IgD-negative memory B cell (primary cell): ENCODE data around the gene PVALB. TPM values are rescaled to one million over a fixed set of nuclear protein-coding genes. Genes with fewer than 3 reads are reported as not detected.

ENCODE experiments used
- H3K27ac Mint-ChIP-seq, 3 donors: one replicate each; pipeline ENCODE4 v1.8.0; 2020 to 2022; ENCODE audit warnings: mild to moderate bottlenecking in 3 of 3, mixed read lengths in 3 of 3, moderate library complexity in 1 of 3
- H3K27me3 Mint-ChIP-seq: one replicate; pipeline ENCODE4 v1.8.0; 2021; ENCODE audit warnings: mixed read lengths
- H3K36me3 Mint-ChIP-seq: one replicate; pipeline ENCODE4 v1.8.0; 2020; ENCODE audit warnings: mild to moderate bottlenecking, mixed read lengths
- H3K4me1 Mint-ChIP-seq, 3 donors: one replicate each; pipeline ENCODE4 v1.8.0; 2020 to 2022; ENCODE audit warnings: mixed read lengths in 3 of 3, mild to moderate bottlenecking in 1 of 3
- H3K4me3 Mint-ChIP-seq, 4 donors: one replicate each; pipeline ENCODE4 v1.8.0; 2020 to 2022; ENCODE audit warnings: mild to moderate bottlenecking in 4 of 4, mixed read lengths in 4 of 4, moderate library complexity in 3 of 4
- H3K9me3 Mint-ChIP-seq, 3 donors: one replicate each; pipeline ENCODE4 v1.8.0; 2020 to 2021; ENCODE audit warnings: mixed read lengths in 3 of 3, mild to moderate bottlenecking in 1 of 3
- polyA plus RNA-seq: library from polyadenylated mRNA; unstranded; fragments of 300-500 nt; fragmentation: Illumina TruSeq; gene quantifications from one replicate; pipeline ENCODE4 v1.2.3, GENCODE V29; 2021

The PVALB gene
- polyA plus RNA-seq, 1 donor from 2014 or later, result not detected

DNA sequence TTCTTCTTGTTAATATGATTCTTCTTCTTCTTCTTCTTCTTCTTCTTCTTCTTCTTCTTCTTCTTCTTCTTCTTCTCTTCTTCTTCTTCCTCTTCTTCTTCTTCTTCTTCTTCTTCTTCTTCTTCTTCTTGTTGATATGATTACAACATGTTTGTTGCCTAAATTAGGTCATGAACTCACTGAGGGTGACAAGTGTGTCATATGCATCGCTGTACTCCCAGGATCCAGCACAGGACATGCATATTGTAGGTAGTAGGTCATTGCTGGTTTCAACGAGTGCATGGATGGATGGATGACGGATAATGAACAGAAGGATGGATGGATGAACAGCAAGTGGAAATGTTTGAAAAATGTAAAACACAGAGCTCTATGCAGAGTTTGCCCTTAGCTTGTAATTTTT lies 14.9 kb upstream of the PVALB start:
- H3K27me3 Mint-ChIP-seq, result peaks cover 18% of the 10 kb centered on the region
- H3K4me3 Mint-ChIP-seq, result no peak overlapping the region
- peaks cover 6 to 11% (median 8%) of the 10 kb centered on the region in 3 donors for H3K4me1 Mint-ChIP-seq
- no peak overlapping the region for H3K27ac Mint-ChIP-seq
- H3K36me3 Mint-ChIP-seq, result peaks cover 10% of the 10 kb centered on the region
- peaks cover 5 to 13% (median 9%) of the 10 kb centered on the region in 3 donors for H3K9me3 Mint-ChIP-seq

DNA sequence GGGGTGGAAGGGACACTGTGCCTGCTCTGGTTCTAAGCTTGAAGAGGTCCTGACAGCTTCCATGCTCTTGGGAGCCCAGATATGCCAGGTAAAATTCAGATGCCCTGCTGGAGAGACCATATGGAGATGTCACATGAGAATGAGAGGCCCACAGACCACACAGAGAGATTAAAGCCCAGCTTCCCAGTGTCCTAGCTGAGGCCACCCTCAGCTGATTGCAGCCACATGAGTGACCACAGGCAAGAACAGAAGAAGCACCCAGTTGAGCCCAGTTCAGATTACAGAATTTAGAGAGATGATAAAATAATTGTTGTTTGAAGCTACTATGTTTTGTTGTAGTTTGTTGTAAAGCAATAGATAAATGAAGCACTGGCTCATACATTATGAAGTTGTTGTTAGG lies 14.4 kb upstream of the PVALB start:
- Mint-ChIP-seq H3K27me3 (peaks cover 20% of the 10 kb centered on the region), H3K36me3 (peaks cover 10% of the 10 kb centered on the region), H3K27ac (no peak overlapping the region), H3K4me1 (peaks cover 6 to 11% (median 8%) of the 10 kb centered on the region in 3 donors), H3K9me3 (peaks cover 5 to 13% (median 9%) of the 10 kb centered on the region in 3 donors), H3K4me3 (no peak overlapping the region)

- Mint-ChIP-seq H3K4me1 (peaks cover 6 to 11% (median 8%) of the 10 kb centered on the region in 3 donors), H3K27ac (no peak overlapping the region), H3K36me3 (peaks cover 10% of the 10 kb centered on the region), H3K4me3 (no peak overlapping the region), H3K9me3 (peaks cover 5 to 13% (median 9%) of the 10 kb centered on the region in 3 donors), H3K27me3 (peaks cover 20% of the 10 kb centered on the region)
These were observed 13.8 kb upstream of the PVALB start for GRCh38 chr22:36830601-36831000.

DNA sequence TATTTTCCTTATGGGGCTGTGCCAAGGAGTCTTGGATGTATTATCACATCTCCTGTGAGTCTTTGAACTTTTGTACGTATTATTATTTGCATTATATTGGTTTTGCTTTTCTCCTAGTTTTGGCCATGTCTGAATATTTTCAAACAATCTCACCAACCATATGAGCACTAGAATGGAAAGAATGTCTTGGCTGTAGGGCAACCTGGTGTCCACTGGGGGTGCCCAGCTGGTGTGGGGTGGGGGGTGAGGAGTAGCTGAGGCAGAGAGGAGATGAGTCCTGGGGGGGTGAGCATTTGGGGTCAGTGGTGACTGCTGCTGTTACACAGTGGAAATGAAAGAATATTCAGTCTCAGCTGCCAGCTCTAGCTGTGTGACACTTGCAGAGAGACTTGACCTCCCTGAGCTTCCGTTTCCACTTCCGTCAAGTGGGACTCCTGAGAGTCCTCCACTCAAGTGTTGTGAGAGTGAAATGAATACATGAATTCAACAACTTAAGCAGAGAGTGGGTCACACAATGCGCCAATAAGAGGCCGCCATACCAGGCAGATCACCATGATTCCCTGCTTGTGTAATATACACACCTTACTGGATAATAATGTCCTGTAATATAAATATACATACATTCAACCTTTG lies 12.7 kb upstream of the PVALB start:
- peak overlapping the region in 1 of 3 donors; percentile 6 for H3K27ac Mint-ChIP-seq
- H3K27me3 Mint-ChIP-seq, result peaks cover 20% of the 10 kb centered on the region
- peaks cover 10% of the 10 kb centered on the region for H3K36me3 Mint-ChIP-seq
- no peak overlapping the region for H3K4me3 Mint-ChIP-seq
- peaks cover 8 to 11% (median 9%) of the 10 kb centered on the region in 3 donors for H3K4me1 Mint-ChIP-seq
- H3K9me3 Mint-ChIP-seq, result peaks cover 5 to 9% (median 8%) of the 10 kb centered on the region in 3 donors

GRCh38 chr22:36828815-36829214 lies 12.0 kb upstream of the PVALB start:
- peak overlapping the region in 1 of 3 donors; percentile 6 for H3K27ac Mint-ChIP-seq
- peaks cover 20% of the 10 kb centered on the region for H3K27me3 Mint-ChIP-seq
- H3K36me3 Mint-ChIP-seq, result peaks cover 10% of the 10 kb centered on the region
- H3K4me3 Mint-ChIP-seq, result no peak overlapping the region
- H3K4me1 Mint-ChIP-seq, result peaks cover 8 to 11% (median 9%) of the 10 kb centered on the region in 3 donors
- H3K9me3 Mint-ChIP-seq, result peaks cover 5 to 7% (median 6%) of the 10 kb centered on the region in 3 donors

- Mint-ChIP-seq H3K27ac (no peak overlapping the region), H3K4me3 (no peak overlapping the region), H3K9me3 (no peaks in the 10 kb centered on the region), H3K4me1 (peaks cover 0 to 4% (median 3%) of the 10 kb centered on the region in 3 donors), H3K36me3 (peaks cover 3% of the 10 kb centered on the region), H3K27me3 (peaks cover 30% of the 10 kb centered on the region)
These were observed 9.4 kb upstream of the PVALB start for GRCh38 chr22:36826262-36826661.

DNA sequence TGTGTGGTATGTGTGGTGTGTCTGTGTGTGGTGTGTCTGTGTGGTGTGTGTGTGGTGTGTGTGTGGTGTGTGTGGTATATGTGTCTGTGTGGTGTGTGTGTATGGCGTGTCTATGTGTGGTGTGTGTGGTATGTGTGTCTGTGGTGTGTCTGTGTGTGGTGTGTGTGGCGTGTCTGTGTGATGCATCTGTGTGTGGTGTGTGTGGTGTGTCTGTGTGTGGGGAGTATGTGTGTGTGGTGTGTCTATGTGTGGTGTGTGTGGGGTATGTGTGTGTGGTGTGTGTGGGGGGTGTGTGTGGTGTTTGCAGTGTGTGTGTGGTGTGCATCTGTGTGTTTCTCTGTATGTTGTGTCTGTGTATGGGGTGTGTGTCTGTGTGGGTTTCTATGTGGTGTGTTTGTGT lies 7.8 kb upstream of the PVALB start:
- H3K4me3 Mint-ChIP-seq, result no peak overlapping the region
- H3K9me3 Mint-ChIP-seq, result no peaks in the 10 kb centered on the region
- H3K36me3 Mint-ChIP-seq, result peaks cover 3% of the 10 kb centered on the region
- peaks cover 24% of the 10 kb centered on the region for H3K27me3 Mint-ChIP-seq
- peaks cover 0 to 3% (median 0%) of the 10 kb centered on the region in 3 donors for H3K4me1 Mint-ChIP-seq
- H3K27ac Mint-ChIP-seq, result no peak overlapping the region

DNA sequence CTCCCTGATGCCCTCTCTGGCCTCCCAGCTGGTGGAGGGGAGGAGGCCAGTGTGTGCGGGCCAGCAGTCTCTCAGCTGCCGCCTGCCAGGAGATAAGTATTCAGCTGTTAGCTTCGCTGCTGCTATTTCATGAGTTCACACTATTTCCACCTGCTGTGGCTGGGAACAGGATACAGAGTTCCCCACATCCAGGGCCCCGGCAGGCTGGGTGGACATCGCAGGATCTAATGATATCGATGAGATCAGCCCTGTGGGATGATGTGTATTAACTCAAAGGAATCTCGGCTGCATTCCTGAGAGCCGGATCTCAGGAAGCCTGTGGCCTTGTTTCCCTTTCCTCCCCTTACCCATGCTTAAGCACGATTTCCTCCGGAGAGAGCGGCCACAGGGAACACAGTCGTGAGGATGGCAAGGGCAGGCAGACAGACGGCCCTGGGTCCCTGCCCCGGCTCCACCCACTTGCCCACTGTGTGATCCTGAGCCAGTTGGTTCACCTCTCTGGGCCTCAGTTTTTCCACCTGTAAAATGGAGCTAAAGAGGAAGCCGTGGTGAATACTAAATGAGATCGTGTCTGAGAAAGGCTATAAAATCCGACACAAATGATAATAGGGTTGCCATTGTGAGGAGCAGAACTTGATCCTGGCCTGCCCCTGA lies 6.5 kb upstream of the PVALB start:
- Mint-ChIP-seq H3K9me3 (no peaks in the 10 kb centered on the region), H3K36me3 (peaks cover 5% of the 10 kb centered on the region), H3K27me3 (peaks cover 28% of the 10 kb centered on the region), H3K4me1 (peaks cover 0 to 3% (median 0%) of the 10 kb centered on the region in 3 donors), H3K4me3 (no peak overlapping the region), H3K27ac (no peak overlapping the region)

DNA sequence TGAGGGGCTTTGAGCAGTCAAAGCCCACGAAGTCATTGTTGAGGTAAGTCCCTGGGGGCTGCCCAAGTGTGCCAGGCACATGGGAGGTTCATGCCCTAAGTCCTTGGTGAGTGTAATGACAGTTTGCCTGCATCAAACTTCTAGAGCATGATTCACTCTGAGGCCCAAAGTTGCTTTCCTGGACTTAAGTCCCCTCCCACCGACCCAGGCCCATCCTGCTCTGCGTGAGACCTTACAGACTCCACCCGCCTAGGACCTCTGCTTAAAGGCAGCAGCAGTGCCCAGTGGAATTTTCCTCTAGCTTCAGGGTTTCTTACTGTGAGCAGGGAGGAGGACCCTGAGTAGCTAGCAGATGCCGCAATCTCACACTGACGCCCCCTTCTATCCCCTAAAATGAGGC lies 5.7 kb upstream of the PVALB start:
- Mint-ChIP-seq H3K9me3 (no peaks in the 10 kb centered on the region), H3K27me3 (peaks cover 33% of the 10 kb centered on the region), H3K4me3 (no peak overlapping the region), H3K36me3 (peaks cover 5% of the 10 kb centered on the region), H3K4me1 (peaks cover 0 to 3% (median 0%) of the 10 kb centered on the region in 3 donors), H3K27ac (no peak overlapping the region)

- H3K4me3 Mint-ChIP-seq, result no peak overlapping the region
- H3K36me3 Mint-ChIP-seq, result peaks cover 1% of the 10 kb centered on the region
- H3K9me3 Mint-ChIP-seq, result no peaks in the 10 kb centered on the region
- H3K27ac Mint-ChIP-seq, result no peak overlapping the region
- peaks cover 52% of the 10 kb centered on the region for H3K27me3 Mint-ChIP-seq
- no peaks in the 10 kb centered on the region for H3K4me1 Mint-ChIP-seq
These were observed 2.3 kb upstream of the PVALB start for GRCh38 chr22:36819112-36819511.

- peaks cover 56% of the 10 kb centered on the region for H3K27me3 Mint-ChIP-seq
- no peak overlapping the region for H3K27ac Mint-ChIP-seq
- peaks cover 1% of the 10 kb centered on the region for H3K36me3 Mint-ChIP-seq
- H3K4me1 Mint-ChIP-seq, result peaks cover 0 to 2% (median 0%) of the 10 kb centered on the region in 3 donors
- no peaks in the 10 kb centered on the region for H3K9me3 Mint-ChIP-seq
- no peak overlapping the region for H3K4me3 Mint-ChIP-seq
These were observed 1.3 kb upstream of the PVALB start for GRCh38 chr22:36818010-36818642.

DNA sequence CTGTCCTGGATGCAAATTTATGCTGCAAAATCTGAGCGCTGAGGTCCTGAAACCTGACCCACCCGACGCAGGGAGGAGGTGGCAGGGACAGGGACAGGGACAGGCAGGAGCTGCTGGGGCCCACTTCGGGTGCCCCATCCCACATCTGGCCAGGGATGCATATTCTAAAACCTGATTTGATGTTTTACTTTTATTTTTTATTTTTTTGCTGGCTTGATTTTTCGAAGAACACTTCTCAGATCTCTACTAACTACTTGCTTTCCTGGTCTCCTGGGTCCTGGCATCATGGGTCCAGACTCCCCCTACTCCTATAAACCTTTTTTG lies 652 bp upstream of the PVALB start:
- Mint-ChIP-seq H3K27me3 (peaks cover 53% of the 10 kb centered on the region), H3K4me3 (peak overlapping the region in 1 of 4 donors; percentile 52), H3K9me3 (no peaks in the 10 kb centered on the region), H3K36me3 (peaks cover 1% of the 10 kb centered on the region), H3K4me1 (peaks cover 0 to 2% (median 0%) of the 10 kb centered on the region in 3 donors), H3K27ac (no peak overlapping the region)

GRCh38 chr22:36816339-36816635 lies 548 bp downstream of the PVALB start:
- Mint-ChIP-seq H3K4me1 (peaks cover 0 to 2% (median 1%) of the 10 kb centered on the region in 3 donors), H3K9me3 (no peaks in the 10 kb centered on the region), H3K27me3 (peaks cover 55% of the 10 kb centered on the region), H3K27ac (no peak overlapping the region), H3K36me3 (peaks cover 1% of the 10 kb centered on the region), H3K4me3 (no peak overlapping the region)

DNA sequence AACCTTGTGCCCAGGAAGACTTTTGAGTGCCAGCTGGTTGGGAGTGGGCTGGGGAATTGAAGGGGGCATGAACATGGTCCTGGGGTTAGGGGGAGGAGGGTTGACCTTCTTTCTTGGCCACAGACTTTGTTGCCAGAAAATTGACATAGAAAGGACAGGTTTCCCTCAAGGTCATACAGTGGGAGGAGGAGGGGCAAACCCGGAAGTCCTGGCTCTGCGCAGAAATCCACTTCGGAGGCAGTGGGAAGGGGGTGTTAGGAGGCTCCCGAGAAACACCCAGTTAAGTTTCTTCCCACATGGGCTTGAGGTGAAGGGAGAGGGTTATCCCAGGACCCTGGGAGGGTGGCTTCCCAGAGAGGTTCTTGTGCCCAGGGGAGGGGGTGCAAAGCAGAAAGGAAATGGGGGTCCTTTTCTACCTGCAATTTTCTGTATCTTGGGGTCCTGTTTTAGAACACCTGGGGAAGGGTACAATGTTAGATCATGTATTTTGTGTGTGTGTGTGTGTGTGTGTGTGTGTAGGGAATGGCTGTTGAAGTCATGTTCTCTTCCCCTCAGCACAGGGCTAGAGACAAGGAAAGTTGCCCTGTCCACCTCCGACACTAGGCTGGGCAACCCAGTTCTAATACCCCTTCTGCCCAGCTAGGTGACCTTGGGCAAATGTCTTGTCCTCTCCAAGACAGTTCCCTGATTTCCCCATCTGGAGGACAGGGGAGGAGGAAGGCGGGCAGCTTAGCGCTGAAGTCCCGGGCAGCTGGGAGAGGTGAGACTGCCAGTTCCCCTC lies 1.1 kb downstream of the PVALB start:
- Mint-ChIP-seq H3K27ac (no peak overlapping the region), H3K4me3 (no peak overlapping the region)

GRCh38 chr22:36814801-36815200 lies 2.0 kb downstream of the PVALB start:
- H3K4me3 Mint-ChIP-seq, result no peak overlapping the region
- H3K27me3 Mint-ChIP-seq, result peaks cover 59% of the 10 kb centered on the region

More for the DNA sequence above, 1.1 kb downstream of the PVALB start:
- Mint-ChIP-seq H3K9me3 (no peaks in the 10 kb centered on the region), H3K4me1 (peaks cover 0 to 2% (median 1%) of the 10 kb centered on the region in 3 donors), H3K36me3 (peaks cover 1% of the 10 kb centered on the region), H3K27me3 (peaks cover 56% of the 10 kb centered on the region)

More at GRCh38 chr22:36814801-36815200, 2.0 kb downstream of the PVALB start:
- peaks cover 0 to 2% (median 1%) of the 10 kb centered on the region in 3 donors for H3K4me1 Mint-ChIP-seq
- H3K36me3 Mint-ChIP-seq, result peaks cover 1% of the 10 kb centered on the region
- no peak overlapping the region for H3K27ac Mint-ChIP-seq
- no peaks in the 10 kb centered on the region for H3K9me3 Mint-ChIP-seq
